Fibroblast of mammary gland (primary cell): ENCODE data around the gene ITPKB.

ENCODE experiments used
- DNase-seq: peaks from one replicate; pipeline ENCODE4 v3.0.0-alpha.2; 2010; ENCODE audit warnings: low read depth
- H3K4me3 ChIP-seq: 2 replicates; pipeline ENCODE4 v1.5.1; 2011; ENCODE audit warnings: low read depth, mild to moderate bottlenecking, low read length, moderate library complexity; ENCODE audit not compliant: control insufficient read depth
- TF ChIP-seq, protein P1 (sequence below): conservative IDR thresholded peaks from 2 replicates; pipeline ENCODE4 v1.5.1; 2011; ENCODE audit warnings: low read depth, low read length, inconsistent platforms; ENCODE audit not compliant: control insufficient read depth, insufficient read depth

The ITPKB gene

GRCh38 chr1:226633541-226634165 lies 105.4 kb downstream of the ITPKB start:
- TF ChIP-seq, protein P1, sequence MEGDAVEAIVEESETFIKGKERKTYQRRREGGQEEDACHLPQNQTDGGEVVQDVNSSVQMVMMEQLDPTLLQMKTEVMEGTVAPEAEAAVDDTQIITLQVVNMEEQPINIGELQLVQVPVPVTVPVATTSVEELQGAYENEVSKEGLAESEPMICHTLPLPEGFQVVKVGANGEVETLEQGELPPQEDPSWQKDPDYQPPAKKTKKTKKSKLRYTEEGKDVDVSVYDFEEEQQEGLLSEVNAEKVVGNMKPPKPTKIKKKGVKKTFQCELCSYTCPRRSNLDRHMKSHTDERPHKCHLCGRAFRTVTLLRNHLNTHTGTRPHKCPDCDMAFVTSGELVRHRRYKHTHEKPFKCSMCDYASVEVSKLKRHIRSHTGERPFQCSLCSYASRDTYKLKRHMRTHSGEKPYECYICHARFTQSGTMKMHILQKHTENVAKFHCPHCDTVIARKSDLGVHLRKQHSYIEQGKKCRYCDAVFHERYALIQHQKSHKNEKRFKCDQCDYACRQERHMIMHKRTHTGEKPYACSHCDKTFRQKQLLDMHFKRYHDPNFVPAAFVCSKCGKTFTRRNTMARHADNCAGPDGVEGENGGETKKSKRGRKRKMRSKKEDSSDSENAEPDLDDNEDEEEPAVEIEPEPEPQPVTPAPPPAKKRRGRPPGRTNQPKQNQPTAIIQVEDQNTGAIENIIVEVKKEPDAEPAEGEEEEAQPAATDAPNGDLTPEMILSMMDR = no peak
- DNase-seq = no peak
- no peak overlapping the region for H3K4me3 ChIP-seq

DNA sequence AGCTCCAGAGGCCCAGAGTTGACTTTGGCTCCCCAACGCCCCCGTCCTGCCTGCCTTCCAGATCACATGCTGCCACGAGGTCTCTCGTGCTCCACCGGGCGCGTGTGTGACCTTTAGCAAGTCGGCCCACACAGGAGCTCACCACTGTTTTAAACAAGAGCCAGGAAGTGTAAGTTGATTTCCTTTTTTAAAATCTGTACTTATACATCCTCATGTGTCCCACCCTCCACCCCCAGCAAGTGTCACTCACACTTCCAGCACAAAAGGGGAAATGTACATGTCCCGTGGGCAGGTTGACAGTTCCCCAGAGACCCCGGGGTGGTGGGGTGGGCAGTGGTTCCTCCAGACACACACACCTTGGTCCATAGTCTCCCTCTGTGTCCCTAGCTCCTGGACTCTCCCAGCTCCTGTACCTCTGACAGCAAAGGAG lies 106.1 kb downstream of the ITPKB start:
- TF ChIP-seq, protein P1 = no peak
- DNase-seq = no peak
- H3K4me3 ChIP-seq = no peak overlapping the region

- no peak overlapping the region for H3K4me3 ChIP-seq
- no peak for DNase-seq
- TF ChIP-seq, protein P1 = no peak
These were observed 106.8 kb downstream of the ITPKB start for GRCh38 chr1:226632169-226632879.

DNA sequence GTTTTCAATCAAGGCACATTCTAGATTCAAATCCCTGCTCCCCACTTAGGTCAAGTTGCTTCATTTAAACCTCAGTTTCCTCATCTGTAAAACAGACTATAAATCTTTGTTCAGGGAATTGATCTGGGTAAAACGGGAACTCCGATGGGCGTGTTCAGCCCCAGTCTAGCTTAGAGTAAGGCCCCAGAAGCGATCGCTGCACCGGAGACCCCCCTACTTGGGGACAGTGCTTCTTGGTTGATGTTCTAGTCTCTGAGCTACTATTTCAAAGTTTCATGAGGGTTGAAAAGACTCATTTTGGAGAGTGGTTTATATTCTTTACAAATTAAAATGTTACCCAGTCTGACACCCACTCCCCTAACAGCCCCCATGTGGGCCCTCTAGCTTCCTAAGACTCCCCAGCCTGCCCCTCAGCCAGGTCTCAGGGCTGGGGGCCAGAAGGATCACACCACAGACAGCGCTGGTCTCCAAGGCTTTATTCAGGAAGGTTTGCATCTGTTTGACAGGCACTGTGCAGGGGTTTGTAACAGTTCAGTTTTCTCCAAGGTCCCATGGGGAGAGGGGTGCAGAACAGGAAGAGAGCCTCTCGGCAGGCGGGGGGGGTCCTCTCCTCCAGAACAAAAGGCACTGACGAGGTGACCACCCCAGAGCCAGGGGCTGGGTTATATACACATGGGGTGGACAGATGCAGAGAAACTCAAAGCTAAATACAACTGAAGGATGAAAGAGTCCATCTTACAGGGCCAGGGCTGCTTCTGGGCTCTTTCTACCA lies 107.7 kb downstream of the ITPKB start:
- no peak for DNase-seq
- TF ChIP-seq, protein P1 = no peak
- H3K4me3 ChIP-seq = no peak overlapping the region

GRCh38 chr1:226630592-226630991 lies 108.5 kb downstream of the ITPKB start:
- no peak for DNase-seq
- TF ChIP-seq, protein P1 = no peak
- no peak overlapping the region for H3K4me3 ChIP-seq

DNA sequence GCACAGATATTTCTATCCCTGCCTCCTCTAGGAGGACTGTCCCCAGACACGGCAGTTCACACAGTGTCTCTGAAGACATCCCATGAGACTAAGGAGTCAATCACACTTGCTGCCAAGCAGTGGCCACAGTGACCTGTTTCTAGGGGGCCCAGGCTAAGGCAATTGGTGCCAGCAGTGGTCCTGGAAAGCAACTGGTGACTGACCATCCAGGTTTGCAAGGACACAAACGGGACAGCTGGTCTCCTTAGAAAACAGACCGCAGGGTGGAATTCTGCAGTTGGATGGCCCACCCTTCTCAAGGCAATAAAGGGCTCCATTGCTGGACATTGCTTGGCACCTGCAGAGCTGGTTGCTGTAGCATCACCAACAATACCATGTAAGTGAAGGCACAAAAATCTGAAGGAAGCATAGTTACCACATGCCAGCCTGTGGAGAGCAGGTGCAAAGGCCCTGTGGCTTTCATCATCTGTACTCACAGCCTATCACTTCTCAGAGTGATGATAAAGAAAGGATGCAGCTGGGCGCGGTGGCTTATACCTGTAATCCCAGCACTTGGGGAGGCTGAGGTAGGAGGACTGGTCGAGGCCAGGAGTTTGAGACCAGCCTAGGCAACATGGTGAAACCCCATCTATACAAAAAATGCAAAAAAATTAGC lies 109.1 kb downstream of the ITPKB start:
- no peak for DNase-seq
- TF ChIP-seq, protein P1 = no peak
- no peak overlapping the region for H3K4me3 ChIP-seq
